PC-9 (cell line): ENCODE measurements around the gene ENPEP. TPM values are rescaled to one million over a fixed set of nuclear protein-coding genes. Genes with fewer than 3 reads are reported as not detected.

ENCODE experiments used
- BruUV-seq: library from RNA; stranded (reverse); fragments of 400-500 nt; replicated peaks from 2 replicates; lab custom pipeline; 2021; lab: Mats Ljungman, UMichigan
- CTCF ChIA-PET: fragments of 300-600 bp; sonication (Branson Sonifier 250); formaldehyde crosslinking; loops from one replicate; lab custom pipeline; 2022; ENCODE audit warnings: antibody characterized with exemption; lab: Charles Lee
- POLR2A ChIA-PET: fragments of 300-600 bp; sonication (Branson Sonifier 250); formaldehyde crosslinking; loops from one replicate; lab custom pipeline; 2022; ENCODE audit warnings: antibody characterized with exemption; ENCODE audit not compliant: unreplicated experiment; lab: Charles Lee
- DNase-seq, 2 experiments: peaks; one replicate each; pipeline versions ENCODE4 v3.0.0 to v3.0.0-alpha.2; 2015 to 2022; ENCODE audit warnings: mixed read lengths in 1 of 2
- H2AFZ ChIP-seq: fragments of 200-600 bp; sonication (generic); 2 replicates; pipeline ENCODE4 v1.8.1; 2017; ENCODE audit warnings: antibody characterized with exemption
- H3F3A ChIP-seq: fragments of 200-600 bp; sonication (generic); 2 replicates; pipeline ENCODE4 v1.8.1; 2017; ENCODE audit warnings: antibody characterized with exemption, mild to moderate bottlenecking, low read depth; ENCODE audit not compliant: insufficient read depth
- H3K27ac ChIP-seq: fragments of 200-600 bp; sonication (generic); 2 replicates; pipeline ENCODE4 v1.6.1; 2016; ENCODE audit warnings: mixed run types
- H3K27me3 ChIP-seq: fragments of 200-600 bp; sonication (generic); 2 replicates; pipeline ENCODE4 v1.6.1; 2016; ENCODE audit warnings: low read depth, mixed run types; ENCODE audit not compliant: insufficient read depth
- H3K36me3 ChIP-seq: fragments of 200-600 bp; sonication (generic); 2 replicates; pipeline ENCODE4 v1.6.1; 2016; ENCODE audit warnings: low read depth, mixed run types
- H3K4me1 ChIP-seq: fragments of 200-600 bp; sonication (generic); replicated peaks from 2 replicates; pipeline ENCODE4 v1.6.1; 2016; ENCODE audit warnings: mixed run types; ENCODE audit not compliant: insufficient read depth
- H3K4me2 ChIP-seq: fragments of 200-600 bp; sonication (generic); 2 replicates; pipeline ENCODE4 v1.6.1; 2017; ENCODE audit warnings: mixed run types
- H3K4me3 ChIP-seq: fragments of 200-600 bp; sonication (generic); 2 replicates; pipeline ENCODE4 v1.6.1; 2016; ENCODE audit warnings: mixed run types
- H3K79me2 ChIP-seq: fragments of 200-600 bp; sonication (generic); 2 replicates; pipeline ENCODE4 v1.6.1; 2017; ENCODE audit warnings: low read depth, mixed run types
- H3K9me2 ChIP-seq: fragments of 200-600 bp; sonication (generic); 2 replicates; pipeline ENCODE4 v1.8.1; 2017; ENCODE audit warnings: mild to moderate bottlenecking; ENCODE audit not compliant: insufficient read depth
- H3K9me3 ChIP-seq: fragments of 200-600 bp; sonication (generic); 2 replicates; pipeline ENCODE4 v1.8.1; 2016; ENCODE audit warnings: low read depth; ENCODE audit not compliant: insufficient read depth
- H4K20me1 ChIP-seq: fragments of 200-600 bp; sonication (generic); 2 replicates; pipeline ENCODE4 v1.8.1; 2017; ENCODE audit not compliant: insufficient read depth
- EZH2 ChIP-seq: fragments of 200-600 bp; sonication (generic); IDR thresholded peaks from 2 replicates; pipeline ENCODE4 v1.8.0; 2017; ENCODE audit warnings: antibody characterized with exemption, low read depth
- intact Hi-C: fragments of 100-400 bp; cut with micrococcal nuclease; formaldehyde crosslinking; loops from one replicate; pipeline ENCODE4 v1.10.0; 2022; ENCODE audit not compliant: unreplicated experiment
- total RNA-seq: library from RNA; stranded (reverse); gene quantifications from 2 replicates; pipeline ENCODE4 v1.2.3, GENCODE V29; 2021
- TF ChIP-seq, protein P1 (sequence below): fragments of 200-600 bp; sonication (generic); conservative IDR thresholded peaks from 2 replicates; pipeline ENCODE4 v1.6.1; 2017; ENCODE audit warnings: mixed run types, antibody characterized with exemption, mild to moderate bottlenecking, moderate library complexity

Gene ENPEP
- total RNA-seq, 1 experiment from 2014 or later, result not detected

DNA sequence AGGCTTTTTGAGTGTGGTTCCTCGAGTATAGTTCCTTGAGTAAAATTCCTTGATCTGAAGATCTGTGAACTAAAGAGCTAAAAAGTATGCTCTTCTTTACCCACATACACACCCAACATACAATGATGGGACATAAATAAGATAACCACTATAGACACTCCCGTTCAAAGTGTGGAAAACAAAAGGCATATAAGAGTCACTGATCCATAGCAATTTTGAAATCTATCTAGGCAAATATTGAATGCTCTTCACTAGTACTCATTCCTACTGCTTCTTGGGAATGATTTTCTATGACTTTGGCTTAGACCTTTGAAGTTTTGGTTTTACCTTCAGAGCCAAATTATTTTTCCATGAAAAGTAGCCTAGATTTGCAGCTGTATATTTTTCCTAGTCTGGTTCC, 120.5 kb downstream of the ENPEP start:
- TF ChIP-seq, protein P1, sequence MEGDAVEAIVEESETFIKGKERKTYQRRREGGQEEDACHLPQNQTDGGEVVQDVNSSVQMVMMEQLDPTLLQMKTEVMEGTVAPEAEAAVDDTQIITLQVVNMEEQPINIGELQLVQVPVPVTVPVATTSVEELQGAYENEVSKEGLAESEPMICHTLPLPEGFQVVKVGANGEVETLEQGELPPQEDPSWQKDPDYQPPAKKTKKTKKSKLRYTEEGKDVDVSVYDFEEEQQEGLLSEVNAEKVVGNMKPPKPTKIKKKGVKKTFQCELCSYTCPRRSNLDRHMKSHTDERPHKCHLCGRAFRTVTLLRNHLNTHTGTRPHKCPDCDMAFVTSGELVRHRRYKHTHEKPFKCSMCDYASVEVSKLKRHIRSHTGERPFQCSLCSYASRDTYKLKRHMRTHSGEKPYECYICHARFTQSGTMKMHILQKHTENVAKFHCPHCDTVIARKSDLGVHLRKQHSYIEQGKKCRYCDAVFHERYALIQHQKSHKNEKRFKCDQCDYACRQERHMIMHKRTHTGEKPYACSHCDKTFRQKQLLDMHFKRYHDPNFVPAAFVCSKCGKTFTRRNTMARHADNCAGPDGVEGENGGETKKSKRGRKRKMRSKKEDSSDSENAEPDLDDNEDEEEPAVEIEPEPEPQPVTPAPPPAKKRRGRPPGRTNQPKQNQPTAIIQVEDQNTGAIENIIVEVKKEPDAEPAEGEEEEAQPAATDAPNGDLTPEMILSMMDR, result no peak
- no peak for TF ChIP-seq EZH2
- no peaks in the 10 kb centered on the region for H3K9me2 ChIP-seq
- H2AFZ ChIP-seq, result no peak overlapping the region
- H3K79me2 ChIP-seq, result no peaks in the 10 kb centered on the region
- H3F3A ChIP-seq, result no peaks in the 10 kb centered on the region
- H3K27ac ChIP-seq, result no peak overlapping the region
- no TSS peak for BruUV-seq
- no peaks in the 10 kb centered on the region for H3K27me3 ChIP-seq
- no peak overlapping the region for H3K4me3 ChIP-seq
- H4K20me1 ChIP-seq, result no peaks in the 10 kb centered on the region
- no peaks in the 10 kb centered on the region for H3K4me1 ChIP-seq
- no peak for DNase-seq
- no peak overlapping the region for H3K4me2 ChIP-seq
- no peaks in the 10 kb centered on the region for H3K9me3 ChIP-seq
- no peaks in the 10 kb centered on the region for H3K36me3 ChIP-seq
- ChIA-PET POLR2A (no interaction called here), CTCF (no interaction called here)
- intact Hi-C loops, result no loop called here

DNA sequence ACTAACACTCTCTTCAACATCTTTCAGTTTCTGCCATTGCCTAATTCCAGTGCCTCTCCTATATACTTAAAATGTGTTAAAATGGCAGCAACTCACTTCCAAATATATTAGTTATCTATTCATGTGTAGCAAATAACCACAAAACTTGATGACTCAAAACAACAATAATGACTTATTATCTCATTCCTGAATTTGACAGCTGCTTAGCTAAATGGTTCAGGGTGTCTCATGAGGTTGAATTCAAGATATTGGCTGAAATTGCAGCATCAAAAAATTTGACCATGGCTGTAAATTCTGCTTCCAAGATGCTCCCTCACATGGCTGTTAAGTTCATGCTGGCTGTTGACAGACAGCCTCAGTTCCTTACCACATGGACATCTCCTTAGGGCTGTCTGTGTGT, 121.6 kb downstream of the ENPEP start:
- BruUV-seq, result no TSS peak
- TF ChIP-seq, protein P1, result no peak
- no peak for TF ChIP-seq EZH2
- intact Hi-C loops, result no loop called here
- no peak overlapping the region for H3K4me2 ChIP-seq
- no peaks in the 10 kb centered on the region for H3K4me1 ChIP-seq
- no peaks in the 10 kb centered on the region for H3F3A ChIP-seq
- no peak overlapping the region for H2AFZ ChIP-seq
- no peaks in the 10 kb centered on the region for H3K27me3 ChIP-seq
- no peaks in the 10 kb centered on the region for H3K9me2 ChIP-seq
- no peaks in the 10 kb centered on the region for H3K9me3 ChIP-seq
- POLR2A ChIA-PET, result no interaction called here
- no peak for DNase-seq
- H3K4me3 ChIP-seq, result no peak overlapping the region
- CTCF ChIA-PET, result no interaction called here
- H3K27ac ChIP-seq, result no peak overlapping the region
- H4K20me1 ChIP-seq, result no peaks in the 10 kb centered on the region
- no peaks in the 10 kb centered on the region for H3K36me3 ChIP-seq
- H3K79me2 ChIP-seq, result no peaks in the 10 kb centered on the region

GRCh38 chr4:110602061-110602460, 126.1 kb downstream of the ENPEP start:
- Histone ChIP-seq H3F3A (no peaks in the 10 kb centered on the region), H2AFZ (no peak overlapping the region), H3K9me3 (no peaks in the 10 kb centered on the region), H3K4me3 (no peak overlapping the region), H3K79me2 (no peaks in the 10 kb centered on the region), H3K27ac (no peak overlapping the region), H3K4me2 (no peak overlapping the region), H3K9me2 (no peaks in the 10 kb centered on the region), H4K20me1 (no peaks in the 10 kb centered on the region), H3K36me3 (no peaks in the 10 kb centered on the region), H3K27me3 (no peaks in the 10 kb centered on the region), H3K4me1 (no peaks in the 10 kb centered on the region)
- POLR2A ChIA-PET, result no interaction called here
- CTCF ChIA-PET, result no interaction called here
- TF ChIP-seq EZH2, result no peak
- TF ChIP-seq, protein P1, result no peak
- intact Hi-C loops, result no loop called here
- DNase-seq, result no peak
- BruUV-seq, result no TSS peak
